CD4-positive, CD25-positive, alpha-beta regulatory T cell (primary cell): ENCODE measurements around the gene RAPGEF5. TPM values are rescaled to one million over a fixed set of nuclear protein-coding genes. Genes with fewer than 3 reads are reported as not detected.

Source experiments
- ATAC-seq, 2 donors: fragments of 150-1000 bp; cut with Tn5 transposase; one replicate each; pipeline ENCODE4 v1.10.0; 2021; ENCODE audit warnings: low read depth in 2 of 2, moderate number of reproducible peaks in 2 of 2, moderate library complexity in 1 of 2
- DNase-seq, 3 donors: peaks; one replicate each; pipeline versions ENCODE4 v3.0.0 to v3.0.0-alpha.2; 2012 to 2022; ENCODE audit warnings: mixed read lengths in 1 of 3
- H3K27ac ChIP-seq: one replicate; pipeline ENCODE4 v1.7.0; 2013; ENCODE audit warnings: mild to moderate bottlenecking, low read length; ENCODE audit not compliant: insufficient read depth, poor library complexity, severe bottlenecking
- H3K27me3 ChIP-seq: one replicate; pipeline ENCODE4 v1.7.0; 2013; ENCODE audit warnings: low read length; ENCODE audit not compliant: control insufficient read depth, insufficient read depth
- H3K36me3 ChIP-seq: one replicate; pipeline ENCODE4 v1.7.0; 2013; ENCODE audit warnings: mild to moderate bottlenecking, low read length, moderate library complexity; ENCODE audit not compliant: control insufficient read depth, insufficient read depth
- H3K4me1 ChIP-seq: 2 replicates; pipeline ENCODE4 v1.7.0; 2013; ENCODE audit warnings: mild to moderate bottlenecking, low read length; ENCODE audit not compliant: insufficient read depth, control insufficient read depth, poor library complexity, severe bottlenecking
- H3K4me3 ChIP-seq: one replicate; pipeline ENCODE4 v1.7.0; 2013; ENCODE audit warnings: low read depth, mild to moderate bottlenecking, low read length, moderate library complexity
- H3K9me3 ChIP-seq, 2 experiments: 1 replicate in 1 of 2; 2 replicates in 1 of 2; pipeline ENCODE4 v1.7.0; 2013; ENCODE audit warnings: low read length in 2 of 2, mild to moderate bottlenecking in 1 of 2, moderate library complexity in 1 of 2; ENCODE audit not compliant: control insufficient read depth in 2 of 2
- H3K27ac Mint-ChIP-seq, 3 donors: one replicate each; pipeline ENCODE4 v1.8.0; 2020 to 2022; ENCODE audit warnings: mild to moderate bottlenecking in 3 of 3, mixed read lengths in 3 of 3, moderate library complexity in 2 of 3
- H3K27me3 Mint-ChIP-seq: one replicate; pipeline ENCODE4 v1.8.0; 2022; ENCODE audit warnings: mild to moderate bottlenecking, mixed read lengths
- H3K36me3 Mint-ChIP-seq: one replicate; pipeline ENCODE4 v1.8.0; 2020; ENCODE audit warnings: mixed read lengths
- H3K4me1 Mint-ChIP-seq, 4 donors: one replicate each; pipeline ENCODE4 v1.8.0; 2020 to 2022; ENCODE audit warnings: mixed read lengths in 4 of 4, mild to moderate bottlenecking in 1 of 4
- H3K4me3 Mint-ChIP-seq, 4 donors: one replicate each; pipeline ENCODE4 v1.8.0; 2020 to 2022; ENCODE audit warnings: mild to moderate bottlenecking in 4 of 4, mixed read lengths in 4 of 4, moderate library complexity in 3 of 4
- H3K9me3 Mint-ChIP-seq, 7 donors: one replicate each; pipeline ENCODE4 v1.8.0; 2020 to 2022; ENCODE audit warnings: mixed read lengths in 7 of 7, mild to moderate bottlenecking in 3 of 7, moderate library complexity in 2 of 7
- polyA plus RNA-seq, 4 donors: library from polyadenylated mRNA; unstranded; fragments of 300-500 nt; fragmentation: Illumina TruSeq; gene quantifications; one replicate each; pipeline ENCODE4 v1.2.3, GENCODE V29; 2021
- total RNA-seq: library from RNA; stranded (reverse); gene quantifications from one replicate; pipeline ENCODE4 v1.2.3, GENCODE V29; 2022

RAPGEF5 gene
- total and polyA plus RNA-seq, 5 donors from 2014 or later = not detected

DNA sequence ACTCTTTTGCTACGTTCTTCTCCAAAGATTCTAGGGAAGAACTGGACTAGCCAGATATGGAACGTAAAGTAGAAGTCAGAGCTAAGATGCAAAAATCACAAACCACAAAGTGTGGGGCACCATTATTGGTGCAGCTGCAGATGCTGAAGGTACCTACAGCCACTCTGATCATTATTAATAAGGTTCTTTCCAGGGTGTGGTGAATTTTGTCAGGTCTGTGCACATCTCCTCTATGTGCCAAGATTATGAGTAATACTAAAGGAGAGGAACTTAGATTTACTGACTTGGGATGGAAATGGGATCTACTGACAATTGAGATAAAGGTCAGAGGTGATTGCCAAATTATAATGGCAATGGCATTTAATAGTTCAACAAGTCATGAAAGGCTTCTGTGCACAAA is 148.2 kb downstream of the RAPGEF5 start:
- H3K4me1 ChIP-seq = no peaks in the 10 kb centered on the region
- no peaks in the 10 kb centered on the region for H3K27me3 ChIP-seq
- H3K4me3 ChIP-seq = no peak overlapping the region
- DNase-seq = no peak
- no peaks in the 10 kb centered on the region for H3K36me3 Mint-ChIP-seq
- no peak overlapping the region for H3K27ac ChIP-seq
- H3K9me3 Mint-ChIP-seq = no peaks in the 10 kb centered on the region
- no peak overlapping the region for H3K27ac Mint-ChIP-seq
- ATAC-seq = no peak
- no peaks in the 10 kb centered on the region for H3K9me3 ChIP-seq
- H3K27me3 Mint-ChIP-seq = no peaks in the 10 kb centered on the region
- H3K4me3 Mint-ChIP-seq = no peak overlapping the region
- H3K36me3 ChIP-seq = no peaks in the 10 kb centered on the region
- H3K4me1 Mint-ChIP-seq = no peaks in the 10 kb centered on the region

DNA sequence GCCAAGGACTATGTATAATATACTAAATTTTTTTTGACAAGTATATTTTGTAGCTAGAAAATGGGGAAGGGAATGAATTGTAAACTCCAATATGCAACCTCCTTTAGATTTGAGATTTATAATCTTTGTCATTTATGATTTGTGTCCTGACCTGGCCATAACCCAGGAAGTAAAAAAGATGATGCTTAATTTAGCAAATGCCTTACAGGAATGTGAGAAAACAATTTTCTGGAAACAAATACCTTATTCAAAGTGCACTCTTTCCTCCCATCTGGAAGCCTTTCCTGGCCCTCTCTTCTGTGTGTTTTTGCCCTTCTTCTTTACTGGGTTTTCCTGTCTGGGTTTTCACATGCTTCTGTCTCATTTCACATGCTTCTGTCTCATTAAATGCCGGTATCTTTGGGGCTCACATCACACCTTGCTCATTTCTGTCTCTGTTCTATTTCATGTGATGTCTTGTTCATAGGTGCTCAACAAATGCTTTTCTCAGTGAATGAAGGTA is 149.2 kb downstream of the RAPGEF5 start:
- H3K9me3 ChIP-seq = no peaks in the 10 kb centered on the region
- H3K27me3 Mint-ChIP-seq = no peaks in the 10 kb centered on the region
- DNase-seq (no peak), ATAC-seq (no peak)
- no peak overlapping the region for H3K4me3 Mint-ChIP-seq
- no peaks in the 10 kb centered on the region for H3K4me1 ChIP-seq
- H3K27ac Mint-ChIP-seq = no peak overlapping the region
- H3K27ac ChIP-seq = no peak overlapping the region
- no peak overlapping the region for H3K4me3 ChIP-seq
- H3K9me3 Mint-ChIP-seq = no peaks in the 10 kb centered on the region
- no peaks in the 10 kb centered on the region for H3K27me3 ChIP-seq
- H3K4me1 Mint-ChIP-seq = no peaks in the 10 kb centered on the region
- no peaks in the 10 kb centered on the region for H3K36me3 Mint-ChIP-seq
- no peaks in the 10 kb centered on the region for H3K36me3 ChIP-seq

GRCh38 chr7:22205631-22206030 is 151.3 kb downstream of the RAPGEF5 start:
- no peaks in the 10 kb centered on the region for H3K4me1 Mint-ChIP-seq
- H3K9me3 ChIP-seq = no peaks in the 10 kb centered on the region
- no peaks in the 10 kb centered on the region for H3K27me3 Mint-ChIP-seq
- no peaks in the 10 kb centered on the region for H3K27me3 ChIP-seq
- no peak for ATAC-seq
- no peak overlapping the region for H3K27ac Mint-ChIP-seq
- no peaks in the 10 kb centered on the region for H3K36me3 Mint-ChIP-seq
- no peaks in the 10 kb centered on the region for H3K36me3 ChIP-seq
- H3K4me1 ChIP-seq = no peaks in the 10 kb centered on the region
- no peak overlapping the region for H3K27ac ChIP-seq
- DNase-seq = no peak
- no peak overlapping the region for H3K4me3 ChIP-seq
- peaks cover 0 to 2% (median 0%) of the 10 kb centered on the region in 7 donors for H3K9me3 Mint-ChIP-seq
- no peak overlapping the region for H3K4me3 Mint-ChIP-seq

DNA sequence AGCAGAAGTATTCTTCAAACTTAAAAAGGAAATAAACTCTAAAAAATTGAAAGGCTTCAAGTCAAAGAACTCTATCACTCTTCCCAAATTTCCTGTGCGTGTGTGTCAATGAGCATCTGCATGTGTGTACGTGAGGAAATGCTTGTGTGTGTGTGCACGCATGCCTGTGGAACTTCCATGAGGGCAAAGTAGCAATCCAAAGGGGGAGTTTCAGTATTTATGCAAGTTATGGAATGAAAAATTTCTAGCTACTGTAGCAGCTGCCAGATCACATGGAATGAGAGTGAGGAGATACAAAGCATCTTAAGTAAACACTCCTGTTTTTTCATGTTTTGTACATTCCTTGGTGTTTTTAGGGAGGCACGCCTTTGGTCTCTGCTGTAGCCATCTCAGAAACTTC is 152.6 kb downstream of the RAPGEF5 start:
- Histone ChIP-seq H3K4me1 (no peaks in the 10 kb centered on the region), H3K36me3 (no peaks in the 10 kb centered on the region), H3K27ac (no peak overlapping the region), H3K4me3 (no peak overlapping the region), H3K9me3 (no peaks in the 10 kb centered on the region), H3K27me3 (no peaks in the 10 kb centered on the region)
- no peaks in the 10 kb centered on the region for H3K27me3 Mint-ChIP-seq
- no peaks in the 10 kb centered on the region for H3K4me1 Mint-ChIP-seq
- peaks cover 0 to 2% (median 0%) of the 10 kb centered on the region in 7 donors for H3K9me3 Mint-ChIP-seq
- H3K36me3 Mint-ChIP-seq = no peaks in the 10 kb centered on the region
- H3K4me3 Mint-ChIP-seq = no peak overlapping the region
- no peak for ATAC-seq
- no peak for DNase-seq
- no peak overlapping the region for H3K27ac Mint-ChIP-seq

- H3K4me3 ChIP-seq = no peak overlapping the region
- H3K27ac Mint-ChIP-seq = no peak overlapping the region
- H3K4me3 Mint-ChIP-seq = no peak overlapping the region
- H3K27ac ChIP-seq = no peak overlapping the region
- DNase-seq (no peak), ATAC-seq (no peak)
- no peaks in the 10 kb centered on the region for H3K27me3 Mint-ChIP-seq
- no peaks in the 10 kb centered on the region for H3K36me3 Mint-ChIP-seq
- H3K4me1 ChIP-seq = no peaks in the 10 kb centered on the region
- H3K36me3 ChIP-seq = no peaks in the 10 kb centered on the region
- H3K27me3 ChIP-seq = no peaks in the 10 kb centered on the region
- peaks cover 0 to 2% (median 0%) of the 10 kb centered on the region in 7 donors for H3K9me3 Mint-ChIP-seq
- H3K9me3 ChIP-seq = no peaks in the 10 kb centered on the region
- no peaks in the 10 kb centered on the region for H3K4me1 Mint-ChIP-seq
Observed at GRCh38 chr7:22202141-22202540, 154.8 kb downstream of the RAPGEF5 start.

- no peaks in the 10 kb centered on the region for H3K27me3 Mint-ChIP-seq
- peaks cover 0 to 3% (median 0%) of the 10 kb centered on the region in 7 donors for H3K9me3 Mint-ChIP-seq
- Histone ChIP-seq H3K4me3 (no peak overlapping the region), H3K27me3 (no peaks in the 10 kb centered on the region), H3K27ac (no peak overlapping the region), H3K4me1 (no peaks in the 10 kb centered on the region), H3K9me3 (no peaks in the 10 kb centered on the region), H3K36me3 (no peaks in the 10 kb centered on the region)
- H3K4me1 Mint-ChIP-seq = no peaks in the 10 kb centered on the region
- no peak overlapping the region for H3K27ac Mint-ChIP-seq
- no peaks in the 10 kb centered on the region for H3K36me3 Mint-ChIP-seq
- ATAC-seq (no peak), DNase-seq (no peak)
- no peak overlapping the region for H3K4me3 Mint-ChIP-seq
Observed at GRCh38 chr7:22201186-22201880, 155.6 kb downstream of the RAPGEF5 start.

DNA sequence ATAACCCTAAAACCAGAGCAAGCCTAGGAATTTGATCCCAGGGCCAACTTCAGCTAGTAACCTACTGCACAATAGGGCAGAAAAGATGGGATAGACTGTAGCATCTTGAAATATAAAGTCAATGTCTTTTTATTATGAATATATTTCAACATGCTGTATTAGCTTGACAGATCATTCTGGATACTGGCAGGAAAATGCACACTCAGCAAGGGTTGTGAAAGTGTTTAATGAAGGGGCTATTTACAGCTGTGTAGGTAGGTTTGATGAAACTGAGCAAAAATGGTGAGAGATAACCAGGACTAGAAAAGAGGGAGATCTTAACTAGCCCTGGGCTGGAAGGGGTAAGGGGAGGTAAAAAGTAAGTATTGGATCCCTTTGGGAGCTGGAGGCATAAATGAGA is 156.2 kb downstream of the RAPGEF5 start:
- no peak overlapping the region for H3K4me3 ChIP-seq
- Mint-ChIP-seq H3K27me3 (no peaks in the 10 kb centered on the region), H3K4me3 (no peak overlapping the region), H3K36me3 (no peaks in the 10 kb centered on the region), H3K4me1 (no peaks in the 10 kb centered on the region), H3K9me3 (peaks cover 0 to 3% (median 0%) of the 10 kb centered on the region in 7 donors), H3K27ac (no peak overlapping the region)
- no peaks in the 10 kb centered on the region for H3K27me3 ChIP-seq
- no peaks in the 10 kb centered on the region for H3K4me1 ChIP-seq
- H3K36me3 ChIP-seq = no peaks in the 10 kb centered on the region
- H3K27ac ChIP-seq = no peak overlapping the region
- no peak for ATAC-seq
- no peak for DNase-seq
- H3K9me3 ChIP-seq = no peaks in the 10 kb centered on the region

DNA sequence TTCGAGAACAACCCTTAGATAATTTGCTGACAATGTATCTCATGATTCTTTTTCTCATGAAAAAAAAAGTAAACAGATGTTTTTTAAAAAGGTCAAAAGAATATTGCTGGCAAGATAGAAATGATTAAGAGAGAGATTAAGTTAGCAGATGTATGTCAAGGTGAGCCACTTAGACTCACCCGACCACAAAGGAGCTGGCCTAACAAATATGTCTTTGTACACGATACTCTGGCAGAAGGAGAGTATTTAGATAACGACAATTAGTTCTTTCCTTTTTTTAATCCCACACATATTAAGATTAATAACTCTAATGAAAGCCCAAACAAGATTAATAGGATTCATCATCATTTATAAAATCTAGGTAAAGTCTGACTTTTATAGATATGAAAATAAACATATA is 156.7 kb downstream of the RAPGEF5 start:
- Histone ChIP-seq H3K27ac (no peak overlapping the region), H3K9me3 (no peaks in the 10 kb centered on the region), H3K4me1 (no peaks in the 10 kb centered on the region), H3K36me3 (no peaks in the 10 kb centered on the region), H3K27me3 (no peaks in the 10 kb centered on the region), H3K4me3 (no peak overlapping the region)
- Mint-ChIP-seq H3K27me3 (peaks cover 4% of the 10 kb centered on the region), H3K4me3 (no peak overlapping the region), H3K36me3 (no peaks in the 10 kb centered on the region), H3K4me1 (no peaks in the 10 kb centered on the region), H3K9me3 (peaks cover 0 to 3% (median 0%) of the 10 kb centered on the region in 7 donors), H3K27ac (no peak overlapping the region)
- DNase-seq (no peak), ATAC-seq (no peak)
